HG03139 (cell line): ENCODE measurements around the gene POU6F2.

ENCODE experiments used
- ATAC-seq: cut with Tn5 transposase; IDR thresholded peaks from one replicate; pipeline ENCODE4 v1.9.1; 2021; ENCODE audit not compliant: unreplicated experiment

POU6F2 gene

DNA sequence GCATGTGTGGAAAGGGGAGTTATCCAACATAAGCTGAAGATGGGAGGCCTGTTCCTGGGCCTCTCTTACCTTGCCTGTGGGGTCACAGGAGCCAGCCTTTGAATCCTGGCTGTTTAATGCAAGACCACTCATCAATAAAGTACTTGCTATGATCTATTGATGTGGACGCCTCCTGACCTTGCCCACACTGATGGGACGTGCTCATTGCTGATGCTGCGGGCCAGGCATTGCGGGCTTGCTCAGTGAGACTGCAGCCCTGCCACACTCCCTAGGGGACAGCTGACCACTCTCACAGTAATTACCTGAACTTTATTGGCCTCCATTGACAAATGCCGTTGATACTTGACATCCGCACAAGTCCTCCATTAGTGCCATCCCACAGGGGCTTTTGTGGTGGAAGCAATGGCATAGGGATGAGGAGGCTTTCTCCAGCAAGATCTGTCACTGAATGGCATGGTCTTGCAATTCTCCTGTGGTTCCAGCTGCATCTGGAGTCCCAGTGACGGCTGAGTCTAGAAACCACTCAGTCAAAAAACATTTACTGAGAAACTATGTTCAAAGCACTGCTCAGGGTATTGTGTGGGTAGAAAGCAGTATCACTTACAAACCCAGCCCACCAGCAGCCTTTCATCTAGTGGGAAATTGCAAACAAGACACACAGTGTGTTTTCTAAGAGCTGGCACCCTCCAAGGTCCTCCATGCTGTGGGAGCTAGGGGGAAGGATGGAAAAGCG is 453.4 kb downstream of the POU6F2 start:
- ATAC-seq: no peak

DNA sequence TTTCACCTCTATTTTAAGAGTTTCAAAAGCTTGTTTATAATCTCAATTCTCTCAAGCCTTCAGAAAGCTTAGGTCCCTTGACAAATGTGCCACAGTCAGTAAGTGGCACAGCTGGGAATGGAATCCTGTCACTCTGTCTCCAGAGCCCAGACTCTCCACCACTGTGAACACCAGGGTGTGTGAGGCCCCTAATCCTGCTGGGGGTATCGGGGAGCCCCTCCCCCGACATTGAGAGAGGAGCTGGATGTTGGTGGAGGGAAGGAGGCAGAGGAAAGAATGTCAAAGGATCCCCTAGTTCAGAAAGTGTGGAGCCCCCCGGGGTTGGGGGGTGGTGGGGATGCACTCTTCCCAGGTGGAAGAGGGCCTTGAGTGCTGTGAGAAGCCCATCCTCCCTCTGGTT is 454.7 kb downstream of the POU6F2 start:
- ATAC-seq: no peak

DNA sequence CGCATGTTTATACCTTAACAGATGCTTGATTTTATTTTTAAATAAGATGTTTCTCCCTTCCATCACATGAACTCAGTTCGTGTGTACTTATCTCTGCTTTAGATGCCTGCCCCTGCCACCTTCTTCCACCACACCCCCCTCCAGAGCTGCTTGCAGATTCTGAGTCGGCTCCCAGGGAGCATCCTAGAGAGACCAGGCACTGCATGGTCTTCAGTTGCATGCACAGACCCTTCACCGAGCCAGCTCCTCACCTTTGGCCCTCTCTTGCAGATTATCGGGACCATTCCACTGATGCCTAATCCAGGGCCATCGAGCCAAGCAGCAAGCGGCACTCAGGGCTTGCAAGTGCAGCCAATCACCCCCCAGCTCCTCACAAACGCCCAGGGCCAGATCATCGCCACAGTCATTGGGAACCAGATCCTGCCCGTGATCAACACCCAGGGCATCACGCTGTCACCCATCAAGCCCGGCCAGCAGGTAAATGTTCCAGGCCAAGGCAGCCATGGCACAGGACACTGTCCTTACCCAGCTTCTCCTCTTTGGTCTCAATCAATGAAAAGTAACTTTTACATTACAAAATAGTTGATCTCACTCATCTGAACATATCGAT is 455.2 kb downstream of the POU6F2 start:
- ATAC-seq: no peak

DNA sequence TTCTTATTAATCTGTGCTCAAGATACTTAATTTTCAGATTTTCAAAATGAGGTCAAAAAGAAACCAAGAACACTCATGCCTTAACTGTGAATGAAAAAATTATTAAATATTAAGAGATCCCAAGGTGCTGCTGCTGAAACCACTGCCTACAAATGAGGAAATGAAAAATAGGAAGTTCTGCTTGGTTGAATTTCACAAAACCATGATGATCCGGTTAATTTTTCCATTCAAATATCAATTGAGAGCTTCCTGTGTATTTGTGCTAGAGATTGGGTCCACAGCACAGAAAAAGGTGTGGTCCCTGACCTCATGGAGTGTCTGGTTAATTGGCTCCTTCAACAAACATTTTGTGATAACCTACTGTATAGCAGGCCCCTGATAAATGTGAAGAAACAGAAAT is 455.8 kb downstream of the POU6F2 start:
- ATAC-seq: no peak

DNA sequence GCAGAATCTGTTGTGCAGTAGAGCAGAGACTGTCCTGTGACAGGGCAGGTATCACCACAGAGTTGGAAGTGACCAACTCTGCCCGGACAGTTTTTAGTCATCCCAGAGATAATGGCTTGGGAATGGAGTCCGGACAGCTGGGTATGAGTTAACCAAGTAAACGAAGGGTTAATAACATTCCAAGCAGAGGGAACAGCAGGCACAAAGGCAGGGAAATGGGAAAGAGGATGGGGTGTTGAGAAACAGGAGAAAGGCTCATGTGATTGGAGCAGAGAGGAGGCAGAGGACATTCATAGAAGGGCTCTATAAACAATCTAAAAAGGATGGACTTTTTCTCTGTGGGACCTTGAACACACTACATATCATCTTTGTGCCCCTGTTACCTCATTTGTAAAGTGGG is 456.3 kb downstream of the POU6F2 start:
- ATAC-seq: no peak

DNA sequence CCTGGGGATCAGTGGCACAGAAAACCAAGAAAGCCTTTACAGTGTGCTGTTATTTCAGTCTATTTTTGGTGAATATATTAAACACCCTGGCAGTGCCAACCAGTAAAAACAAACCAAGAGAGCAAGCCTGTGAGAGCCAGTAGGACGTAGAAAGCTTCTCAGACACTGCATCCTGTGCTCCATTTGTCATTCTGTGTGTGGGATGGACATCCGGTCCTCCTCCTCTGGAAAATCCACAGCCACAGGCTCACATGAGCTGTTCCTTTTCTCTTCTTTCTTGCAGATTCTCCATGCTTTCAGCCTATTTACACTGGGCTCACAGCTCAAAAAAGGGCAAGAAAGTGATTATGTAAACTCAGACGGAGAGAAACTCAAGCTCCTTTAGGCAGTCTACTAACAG is 468.8 kb downstream of the POU6F2 start:
- ATAC-seq: no peak

DNA sequence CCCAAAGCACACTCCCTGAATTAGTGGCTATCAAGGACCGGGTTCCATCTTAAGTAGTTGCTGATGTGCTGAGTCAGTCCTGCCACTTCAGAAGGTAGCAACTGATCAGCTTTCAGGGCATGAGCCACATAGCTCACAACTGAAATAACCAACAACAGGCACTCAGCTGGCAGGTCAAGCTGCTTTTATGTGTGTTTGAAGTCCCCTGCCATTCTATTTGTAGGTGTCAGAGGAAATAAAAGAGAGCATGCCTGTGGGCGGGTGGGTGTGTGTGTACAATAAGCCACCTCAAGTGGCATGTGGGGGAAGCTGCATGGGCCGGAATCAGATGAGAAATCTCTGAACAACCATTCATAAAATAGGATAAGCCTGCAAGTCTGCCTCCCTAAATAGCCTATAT is 474.2 kb downstream of the POU6F2 start:
- no peak for ATAC-seq

DNA sequence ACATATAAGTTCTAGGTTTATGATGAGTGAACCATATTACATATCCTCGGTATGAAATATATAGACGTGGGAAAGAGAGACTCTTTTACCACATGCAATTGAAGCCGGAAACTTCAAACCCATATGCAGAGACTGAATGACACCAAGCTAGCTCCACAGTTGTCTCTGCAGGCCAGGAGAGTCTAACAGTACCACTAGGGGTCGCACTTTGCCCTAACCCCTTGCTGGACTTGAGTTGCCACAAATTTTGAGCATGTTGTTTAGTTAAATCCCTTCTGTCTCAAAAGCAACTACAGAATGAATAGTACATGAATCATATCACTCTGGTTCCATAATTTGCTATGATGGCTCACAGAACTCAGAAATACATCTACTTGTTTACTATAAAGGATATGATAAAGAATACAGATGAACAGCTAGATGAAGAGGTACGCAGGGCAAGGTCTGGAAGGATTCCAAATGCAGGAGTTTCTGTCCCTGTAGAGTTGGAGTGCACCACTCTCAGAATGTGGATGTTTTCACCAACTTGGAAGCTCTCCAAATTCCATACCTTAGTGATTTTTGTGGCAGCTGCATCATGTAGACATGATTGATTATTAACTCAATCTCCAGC is 476.1 kb downstream of the POU6F2 start:
- ATAC-seq: peak; percentile 79

DNA sequence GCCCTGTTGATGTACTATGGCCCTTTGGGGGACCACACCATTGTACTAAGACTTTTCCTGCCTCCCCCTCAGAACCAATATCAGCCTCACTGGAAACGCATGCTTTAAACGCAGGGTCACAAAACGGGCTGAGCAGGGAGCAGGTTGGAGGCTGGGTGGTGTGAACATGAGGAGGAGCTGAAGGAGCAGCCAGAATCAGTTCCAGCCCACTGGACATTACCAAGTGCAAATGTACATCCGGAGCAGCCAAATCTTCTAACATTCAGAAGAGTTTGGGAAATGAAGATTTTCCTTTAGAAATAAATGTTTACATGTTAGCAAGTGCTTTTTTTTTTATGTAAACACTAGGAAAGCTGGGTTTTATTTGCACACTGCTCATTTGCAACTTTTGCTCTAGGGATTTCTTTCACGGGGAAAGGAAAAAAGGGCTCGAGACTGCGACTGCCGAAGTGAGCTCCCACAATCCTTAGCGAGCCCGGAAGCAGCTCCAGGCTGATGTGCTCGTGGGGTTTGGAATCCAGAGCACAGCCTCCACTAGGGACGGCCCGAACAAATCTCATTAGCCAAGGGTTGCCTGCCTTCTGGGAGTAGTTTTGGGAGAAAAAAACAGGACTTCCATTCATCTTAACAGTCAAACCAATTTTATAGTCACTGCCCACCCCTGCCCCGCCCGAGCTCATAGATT is 480.5 kb downstream of the POU6F2 start:
- ATAC-seq: no peak

DNA sequence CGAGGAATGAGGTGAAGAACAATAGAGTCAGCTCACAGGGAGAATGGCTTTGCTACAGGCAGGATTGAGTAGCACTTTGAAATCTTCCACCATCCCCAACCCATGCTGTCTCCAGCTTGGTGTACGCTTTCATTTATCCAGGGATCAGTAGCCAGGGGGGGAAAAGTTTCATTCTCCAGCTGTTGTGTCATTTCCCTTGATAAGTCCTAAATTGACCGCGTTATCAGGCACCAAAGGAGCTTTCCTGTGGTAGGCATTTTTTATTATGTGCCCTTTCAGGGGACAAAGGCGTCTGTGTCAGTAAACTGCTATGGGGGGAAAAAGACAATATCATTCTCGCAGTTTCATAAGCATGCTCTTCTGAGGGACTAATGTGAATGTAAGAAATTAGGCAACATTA is 481.9 kb downstream of the POU6F2 start:
- ATAC-seq: no peak

DNA sequence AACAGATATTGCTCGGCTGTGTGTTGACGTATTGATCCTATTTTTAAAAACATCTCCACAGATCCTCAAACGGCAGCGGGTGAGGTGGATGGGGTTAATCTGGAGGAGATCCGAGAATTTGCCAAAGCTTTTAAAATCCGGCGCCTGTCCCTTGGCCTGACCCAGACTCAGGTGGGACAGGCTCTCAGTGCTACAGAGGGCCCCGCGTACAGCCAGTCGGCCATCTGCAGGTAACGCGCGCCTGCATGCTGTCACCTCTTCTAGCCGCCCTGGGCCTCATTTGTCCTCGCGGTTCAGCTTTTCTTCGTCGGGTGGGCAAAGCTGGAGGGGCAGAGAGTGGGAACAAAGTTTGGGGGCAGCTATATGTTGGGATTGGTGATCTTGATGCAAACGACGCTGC is 482.8 kb downstream of the POU6F2 start:
- ATAC-seq: no peak

DNA sequence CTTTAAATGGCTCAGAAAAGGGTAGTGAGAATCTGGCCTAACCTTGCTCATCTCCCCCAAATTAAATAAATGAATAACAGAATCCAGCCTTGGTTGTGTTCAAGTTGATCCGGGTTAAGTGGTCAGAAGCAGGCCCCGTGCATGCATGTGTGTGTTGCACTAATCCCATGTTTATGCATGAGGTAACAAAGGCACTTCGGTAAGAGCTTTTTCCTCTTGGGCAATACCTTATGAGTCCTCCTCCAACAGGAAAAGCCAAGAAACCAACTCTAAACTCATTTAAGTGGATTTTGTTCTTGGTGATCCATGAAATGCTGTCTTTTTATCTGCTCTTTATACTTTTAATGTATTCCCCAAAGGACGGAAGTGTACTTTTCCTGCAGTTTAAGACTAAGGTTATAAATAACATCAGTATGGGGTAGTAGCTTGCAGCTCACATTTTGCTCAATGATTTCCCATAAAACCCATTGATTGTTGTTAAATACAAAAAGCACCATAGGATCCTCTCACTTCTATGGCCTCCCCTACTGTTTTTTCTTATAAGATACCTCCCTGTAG is 483.6 kb downstream of the POU6F2 start:
- ATAC-seq: no peak

DNA sequence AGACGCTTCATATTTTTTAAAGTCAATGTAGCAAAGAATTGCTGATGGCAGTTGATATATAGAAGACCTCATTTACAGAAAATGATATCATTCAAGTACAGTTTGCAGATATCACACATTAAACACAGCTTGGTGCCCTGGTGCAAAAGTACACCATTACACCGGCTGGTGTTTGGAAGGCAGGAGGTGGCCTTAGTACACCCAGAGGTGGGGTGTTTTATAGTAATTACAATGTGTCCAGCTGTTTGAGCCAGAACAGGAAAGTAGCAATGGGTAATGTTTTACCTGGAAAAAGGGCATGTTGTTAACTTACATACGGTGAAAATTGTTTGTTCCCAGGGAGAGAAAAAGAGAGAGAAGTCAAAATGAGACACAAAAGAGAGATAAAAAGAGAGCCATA is 485.5 kb downstream of the POU6F2 start:
- ATAC-seq: no peak

DNA sequence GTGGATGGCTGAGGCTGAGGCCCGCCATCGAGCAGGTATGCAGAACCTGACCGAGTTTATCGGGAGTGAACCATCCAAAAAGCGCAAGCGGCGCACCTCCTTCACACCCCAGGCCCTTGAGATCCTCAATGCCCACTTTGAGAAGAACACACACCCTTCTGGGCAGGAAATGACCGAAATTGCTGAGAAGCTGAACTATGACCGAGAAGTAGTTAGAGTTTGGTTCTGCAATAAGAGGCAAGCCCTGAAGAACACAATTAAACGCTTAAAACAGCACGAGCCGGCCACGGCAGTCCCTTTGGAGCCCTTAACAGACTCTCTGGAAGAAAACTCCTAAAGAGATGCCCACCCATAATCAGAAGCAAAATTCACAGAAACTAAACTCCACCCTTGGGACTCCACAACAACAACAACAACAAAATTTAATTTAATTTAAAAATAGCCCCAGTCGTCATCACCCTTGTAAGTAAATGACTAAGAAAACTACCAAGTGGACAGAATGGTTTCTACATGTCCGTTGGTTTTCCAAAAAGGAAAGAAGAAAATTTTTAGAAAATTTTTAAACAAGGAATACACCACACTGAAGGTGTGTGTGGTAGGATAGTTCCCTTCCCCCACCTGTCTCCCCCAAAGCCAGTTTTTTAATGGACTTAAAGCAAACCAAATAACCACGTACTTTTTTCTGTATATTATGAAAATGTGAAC is 486.8 kb downstream of the POU6F2 start:
- ATAC-seq: no peak

DNA sequence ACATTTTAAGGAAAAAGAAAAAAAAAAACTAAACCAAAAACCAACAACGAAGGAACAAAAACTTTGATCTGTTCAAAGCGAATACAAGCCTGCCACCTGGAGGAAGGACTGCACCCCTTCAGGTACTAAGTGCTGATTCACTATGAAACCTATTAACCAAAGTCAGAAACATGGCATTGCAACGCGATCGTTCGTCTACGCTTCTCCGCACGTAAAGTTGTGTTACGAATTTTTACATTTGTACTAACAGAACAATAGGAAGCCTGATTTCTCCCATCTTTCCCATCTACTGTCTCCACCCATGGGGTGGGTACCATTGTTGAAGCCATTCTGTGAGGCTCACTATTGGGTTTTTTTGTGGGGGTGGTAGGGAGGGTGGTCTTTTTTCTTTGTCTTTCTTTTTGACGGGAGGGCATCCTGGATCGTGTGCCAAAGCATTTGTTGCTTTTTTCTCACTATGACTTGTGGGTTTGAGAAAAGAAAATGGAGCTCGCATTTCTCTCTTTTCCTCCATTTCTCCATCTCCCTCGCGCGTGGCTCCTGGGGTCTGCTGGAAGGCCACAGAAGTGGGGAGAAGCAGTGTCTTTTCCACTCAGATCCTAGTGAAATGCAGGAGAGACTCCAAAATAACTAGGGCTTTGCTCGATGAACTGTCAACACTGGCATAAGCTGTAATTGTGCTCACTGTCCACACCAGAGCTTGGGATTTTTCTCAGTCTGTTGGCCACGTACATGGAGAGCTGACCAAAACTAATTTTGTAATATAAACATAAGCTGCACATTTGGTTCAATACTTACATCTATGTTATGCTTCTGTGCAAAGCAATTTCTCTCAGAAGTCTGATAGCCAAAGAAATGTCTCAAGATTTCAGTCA is 487.6 kb downstream of the POU6F2 start:
- ATAC-seq: peak; percentile 77

DNA sequence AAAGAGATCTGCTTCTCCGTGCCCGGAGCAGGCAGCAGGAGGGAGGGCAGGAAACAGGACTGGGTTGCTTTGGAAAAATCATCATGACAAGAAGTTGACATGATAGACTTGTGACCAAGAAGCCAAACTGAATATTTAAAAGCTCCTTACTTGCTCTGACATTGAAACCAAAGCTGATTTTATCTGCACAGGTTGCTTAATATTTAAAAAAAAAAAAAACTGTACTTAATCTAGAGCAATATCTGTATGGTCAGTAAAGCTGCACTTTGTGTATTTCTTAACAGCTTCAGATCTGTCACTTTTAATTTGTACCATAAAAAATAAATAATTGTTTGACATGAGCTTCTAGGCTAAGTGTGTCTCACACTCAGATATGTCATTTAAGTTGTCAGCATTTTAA is 490.6 kb downstream of the POU6F2 start:
- no peak for ATAC-seq

DNA sequence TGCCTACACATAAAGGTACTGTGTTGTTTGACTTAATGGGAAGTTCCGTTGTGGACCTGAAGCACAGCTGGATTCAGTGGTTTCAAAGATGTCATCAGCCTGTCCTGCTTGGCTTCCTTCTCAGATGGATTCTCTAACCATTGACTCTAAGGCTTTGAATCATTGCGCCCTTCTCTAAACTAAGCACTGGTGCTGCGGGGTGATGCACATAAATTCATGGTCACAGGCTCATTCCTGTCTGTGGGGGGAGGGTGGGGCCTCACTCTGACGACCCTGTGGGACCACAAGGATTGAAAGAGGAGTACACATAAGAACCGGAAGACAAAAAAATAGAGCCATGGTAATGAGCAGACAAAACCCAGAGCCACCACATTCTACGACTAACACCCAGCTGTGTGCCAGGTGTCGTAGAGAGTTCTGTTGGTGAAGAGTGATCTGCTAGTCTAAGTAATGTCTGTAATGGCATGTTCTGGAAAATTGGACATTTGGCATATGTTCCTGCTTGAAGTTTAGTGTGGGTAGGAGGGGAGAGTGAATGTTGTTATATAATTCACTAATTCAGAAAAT is 491.2 kb downstream of the POU6F2 start:
- ATAC-seq: no peak

DNA sequence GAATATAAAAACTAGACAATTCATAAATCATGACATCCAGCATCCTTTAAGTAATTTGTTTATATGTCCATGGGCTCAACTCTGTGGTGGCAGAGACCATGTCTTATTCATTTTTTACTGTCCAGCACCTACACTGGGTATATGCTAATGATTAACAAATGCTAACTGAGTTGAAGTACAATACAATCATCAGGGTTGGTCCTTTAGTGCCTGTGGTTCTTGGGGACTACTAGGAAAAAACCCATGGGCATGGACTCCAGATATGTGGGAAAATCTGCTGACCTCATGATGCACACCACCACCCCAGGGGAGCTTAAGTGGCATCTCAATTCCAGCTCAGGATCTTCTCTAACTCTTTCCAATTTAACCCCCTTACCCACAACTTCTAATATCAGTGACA is 503.2 kb downstream of the POU6F2 start:
- no peak for ATAC-seq

DNA sequence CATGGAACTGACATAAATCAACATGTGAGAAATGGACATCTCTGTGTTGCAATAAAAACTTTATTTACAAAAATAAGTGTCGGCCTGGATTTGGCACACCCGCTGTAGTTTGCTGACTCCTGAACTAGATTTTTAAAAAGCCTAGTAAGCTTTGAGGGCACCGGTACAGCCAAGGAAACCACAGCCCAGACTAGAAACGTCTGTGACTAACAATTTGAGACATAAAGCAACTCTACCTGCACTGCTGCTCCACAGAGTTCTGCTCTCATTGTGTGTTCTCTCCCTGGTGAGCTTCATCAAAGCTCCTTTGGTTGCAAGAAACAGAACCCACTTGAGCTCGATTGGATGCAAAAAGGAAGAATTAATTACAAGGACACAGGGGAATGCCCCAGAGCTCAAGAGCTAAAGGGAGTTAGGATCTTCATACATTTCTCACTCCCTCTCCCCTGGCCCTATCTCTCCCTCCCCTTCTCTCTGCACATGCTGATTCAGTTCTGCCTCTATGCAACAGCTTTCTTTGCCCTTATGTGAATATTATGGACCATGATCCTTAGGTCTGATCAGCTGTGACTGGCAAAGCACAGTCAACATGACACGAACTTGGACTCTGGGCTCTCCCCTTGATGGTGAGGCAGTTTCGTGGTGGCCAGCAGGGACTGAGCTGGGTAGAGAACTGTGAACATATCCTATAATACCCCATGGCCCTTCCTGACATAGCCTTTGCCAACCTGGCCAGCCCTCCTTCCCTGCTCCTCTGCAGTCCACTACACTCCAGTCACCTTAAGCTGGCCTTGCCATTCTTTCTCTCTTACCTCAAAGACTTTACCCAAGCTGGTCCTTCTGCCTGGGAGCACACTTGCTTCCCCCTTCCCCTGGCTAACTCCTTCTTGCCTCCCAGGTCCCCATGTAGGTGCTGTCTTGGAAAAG is 511.0 kb downstream of the POU6F2 start:
- ATAC-seq: no peak
